ENCODE measurements around the gene FKBP6. TPM values are rescaled to one million over a fixed set of nuclear protein-coding genes. Genes with fewer than 3 reads are reported as not detected.
"Not testable (repeated sequence)": the region's sequence is repeated elsewhere in the genome, so short reads cannot be mapped to it uniquely, and the experiment has no call there.

The FKBP6 gene
- polyA plus RNA-seq, 1 donor: 0.60 TPM

DNA sequence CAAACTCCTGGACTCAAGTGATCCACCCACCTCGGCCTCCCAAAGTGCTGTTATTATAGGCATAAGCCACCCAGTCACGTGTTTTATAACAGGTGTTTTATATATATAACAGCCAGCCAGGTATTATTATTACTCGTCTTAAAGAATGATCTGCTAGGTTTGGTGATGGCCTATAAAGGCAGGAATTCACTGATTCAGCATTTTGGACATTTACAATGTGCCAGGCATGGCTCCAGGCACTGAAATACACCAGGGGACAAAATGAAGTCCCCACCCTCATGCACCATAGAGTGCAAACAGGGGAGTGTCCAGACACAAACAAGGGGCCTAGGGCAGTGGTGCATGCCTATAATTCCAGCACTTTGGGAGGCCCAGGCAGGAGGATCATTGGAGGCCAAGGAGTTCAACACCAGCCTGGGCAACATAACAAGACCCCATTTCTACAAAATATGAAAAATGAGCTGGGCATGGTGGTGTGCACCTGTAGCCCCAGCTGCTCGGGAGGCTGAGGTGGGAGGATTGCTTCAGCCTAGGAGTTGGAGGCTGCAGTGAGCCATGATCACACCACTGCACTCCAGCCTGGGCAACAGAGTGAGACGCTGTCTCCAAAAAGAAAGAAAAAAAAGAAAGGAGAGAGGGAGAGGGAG lies 4.4 kb upstream of the FKBP6 start:
- DNase-seq: not testable (repeated sequence)

DNA sequence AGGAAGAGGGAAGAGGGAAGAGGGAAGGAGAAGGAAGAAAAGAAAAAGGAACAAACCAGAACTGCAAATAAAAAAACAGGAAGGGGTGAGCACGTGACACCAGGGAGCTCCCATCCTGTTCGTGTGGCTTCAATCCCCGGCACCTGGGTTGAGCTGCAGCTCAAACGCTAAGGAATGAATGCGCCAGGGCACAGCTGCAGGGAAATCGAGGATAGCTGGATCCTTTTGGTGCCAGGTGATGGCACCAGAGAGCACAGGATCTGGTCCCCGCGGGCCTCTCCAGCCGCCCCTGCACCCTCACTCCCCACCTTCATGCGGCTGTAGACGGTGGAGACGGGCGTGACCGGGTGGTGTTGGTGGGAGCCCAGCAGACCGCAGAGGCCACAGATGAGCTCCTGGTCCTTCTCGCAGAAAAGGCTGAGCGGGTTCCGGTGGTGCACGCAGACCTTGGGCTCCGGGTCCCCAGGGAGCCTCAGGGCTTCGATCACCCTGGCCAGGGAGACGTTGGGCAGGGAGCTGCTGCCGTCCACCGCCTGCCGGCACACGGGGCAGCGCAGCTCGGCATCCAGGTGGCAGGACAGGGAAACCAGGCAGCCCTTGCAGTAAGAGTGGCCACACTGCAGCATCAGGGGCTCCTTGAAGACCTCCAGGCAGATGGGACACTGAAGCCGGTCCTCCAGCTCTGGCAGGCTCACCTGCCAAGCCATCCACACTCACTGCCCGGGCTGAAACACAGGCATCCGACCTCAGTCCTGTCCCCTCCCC lies 3.7 kb upstream of the FKBP6 start:
- DNase-seq: peak; percentile 50

DNA sequence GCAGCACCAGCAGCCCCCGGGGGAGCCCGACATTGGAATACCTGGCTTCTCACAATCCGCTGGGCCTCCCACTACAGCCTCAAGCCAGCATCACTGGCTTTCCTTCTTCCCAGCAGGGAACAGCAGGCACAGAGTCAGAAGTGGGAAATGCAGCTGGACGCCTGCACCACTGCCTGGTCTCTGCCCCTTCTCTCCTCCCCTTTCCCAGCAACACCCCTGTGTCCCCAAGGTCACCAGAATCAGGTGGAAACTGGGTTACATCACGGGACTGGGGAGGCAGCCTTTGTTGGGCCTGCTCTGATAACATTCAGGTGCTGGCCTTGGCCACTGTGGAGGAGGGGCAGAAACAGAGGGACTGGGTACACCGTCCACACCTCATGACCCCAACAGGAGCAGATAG lies 2.5 kb upstream of the FKBP6 start:
- DNase-seq: not testable (repeated sequence)

DNA sequence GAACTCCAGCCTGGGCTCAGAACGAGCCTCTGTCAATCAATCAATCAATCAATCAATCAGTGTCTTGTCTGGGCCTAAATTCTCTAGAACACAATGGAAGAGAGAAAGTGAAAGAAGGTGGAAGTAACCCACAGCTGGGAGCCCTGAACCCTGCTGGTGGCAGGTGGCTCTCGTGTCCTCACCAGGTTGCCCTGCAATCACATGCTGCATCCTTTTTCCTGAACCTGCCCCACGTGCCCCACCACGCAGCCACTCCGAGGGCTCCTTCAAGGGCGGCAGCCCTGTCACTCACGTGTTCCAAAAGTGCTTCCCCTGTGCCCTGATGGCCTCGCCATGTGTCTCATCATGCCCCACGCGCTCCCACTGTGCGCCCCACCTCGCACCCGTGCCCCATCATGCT lies 512 bp upstream of the FKBP6 start:
- DNase-seq: not testable (repeated sequence)

DNA sequence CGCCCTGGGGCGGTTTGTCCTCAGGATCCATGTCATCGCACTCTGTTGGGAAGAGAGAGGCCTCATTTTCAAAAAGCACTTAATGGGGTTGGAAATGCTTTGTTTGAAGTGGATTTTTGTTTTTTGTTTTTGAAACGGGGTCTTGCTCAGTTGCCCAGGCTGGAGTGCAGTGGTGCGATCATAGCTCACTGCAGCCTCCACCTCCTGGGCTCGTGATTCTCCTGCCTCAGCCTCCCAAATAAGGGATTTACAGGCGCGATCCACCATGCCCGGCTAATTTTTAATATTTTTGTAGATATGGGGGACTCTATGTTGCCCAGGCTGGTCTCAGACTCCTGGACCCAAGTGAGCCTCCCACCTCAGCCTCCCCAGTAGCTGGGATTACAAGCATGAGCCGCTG lies 735 bp downstream of the FKBP6 start:
- no peak for DNase-seq

DNA sequence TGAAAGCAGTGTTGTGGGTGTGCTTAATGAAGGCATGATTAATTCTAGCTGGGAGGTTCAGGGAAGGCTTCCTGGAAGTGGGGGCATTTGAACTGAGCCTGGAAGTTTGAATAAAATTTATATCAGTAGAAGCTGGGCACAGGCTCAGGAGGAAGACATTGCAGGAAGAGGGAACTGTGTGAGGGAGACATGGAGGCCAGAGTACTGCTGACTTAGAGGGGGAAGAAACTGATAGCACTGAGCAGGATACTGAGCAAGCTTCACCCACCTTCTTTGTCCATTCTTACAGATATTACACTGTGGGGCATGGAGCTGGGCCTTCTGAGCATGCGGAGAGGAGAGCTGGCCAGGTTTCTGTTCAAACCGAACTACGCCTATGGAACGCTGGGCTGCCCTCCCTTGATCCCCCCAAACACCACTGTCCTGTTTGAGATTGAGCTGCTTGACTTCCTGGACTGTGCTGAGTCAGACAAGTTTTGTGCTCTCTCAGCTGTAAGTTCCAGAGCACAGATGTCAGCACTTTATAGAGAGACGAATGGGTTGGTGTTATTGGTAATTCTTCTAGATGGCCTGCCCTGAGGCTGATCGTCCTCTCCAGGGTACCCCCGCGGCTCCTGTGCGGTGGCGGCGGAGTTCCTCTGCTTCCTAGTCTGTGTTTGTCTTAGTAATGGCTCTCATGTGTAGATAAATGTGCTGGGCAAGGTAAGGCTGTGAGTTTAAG lies 2.1 kb downstream of the FKBP6 start:
- DNase-seq: no peak

DNA sequence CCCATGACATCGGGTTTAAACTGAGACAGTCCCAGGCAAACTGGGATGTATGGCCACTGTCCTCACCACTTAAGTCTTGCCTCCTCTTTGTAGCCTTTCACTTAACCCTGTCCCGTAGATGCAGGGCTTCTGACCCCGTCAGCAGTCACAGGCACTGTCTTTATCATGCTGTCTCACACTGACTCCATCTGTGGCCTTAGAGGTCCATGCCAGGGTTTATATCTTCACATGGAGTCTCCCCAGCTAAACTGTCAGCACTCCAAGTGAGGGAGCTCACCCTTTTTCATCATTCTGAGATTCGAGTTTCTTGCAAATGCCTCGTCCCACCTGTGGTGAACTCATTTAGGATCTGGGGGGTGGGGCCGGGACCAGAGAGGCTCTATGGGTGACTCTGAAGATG lies 2.8 kb downstream of the FKBP6 start:
- DNase-seq: no peak

DNA sequence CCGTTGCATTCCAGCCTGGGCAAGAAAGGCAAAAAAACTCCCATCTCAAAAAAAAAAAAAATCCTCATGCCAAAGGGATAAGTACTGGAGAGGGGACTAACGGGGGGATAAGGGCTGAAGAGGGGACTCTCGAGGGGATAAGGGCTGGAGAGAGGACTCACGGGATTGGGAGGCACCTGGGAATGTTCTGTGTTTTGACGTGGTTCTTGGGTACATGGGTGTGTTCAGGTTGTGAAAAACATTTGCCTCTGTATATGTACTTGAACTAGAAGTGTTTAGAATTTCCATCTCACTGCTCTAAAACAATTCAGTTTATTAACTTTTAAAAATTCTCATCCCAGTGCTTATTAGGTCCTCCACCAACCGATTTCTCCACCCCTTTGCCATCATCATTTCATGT lies 4.5 kb downstream of the FKBP6 start:
- no peak for DNase-seq

DNA sequence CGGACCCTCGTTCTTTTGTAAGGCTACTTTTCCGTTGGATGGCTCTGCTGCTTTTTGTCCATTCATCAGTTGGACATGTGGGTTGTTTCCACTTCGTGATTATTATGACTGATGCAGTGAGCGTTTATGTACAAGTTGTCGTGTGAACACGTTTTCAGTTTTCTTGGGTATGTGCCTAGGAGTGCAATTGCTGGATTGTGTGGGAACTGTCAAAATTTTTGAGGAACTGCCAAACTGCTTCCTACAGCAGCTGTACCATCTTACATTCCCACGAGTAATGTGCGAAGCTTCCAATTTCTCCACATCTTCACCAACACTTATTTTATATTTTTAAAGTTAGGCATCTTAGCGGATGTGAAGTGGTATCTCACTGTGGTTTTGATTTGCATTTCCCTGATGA lies 10.4 kb downstream of the FKBP6 start:
- no peak for DNase-seq

DNA sequence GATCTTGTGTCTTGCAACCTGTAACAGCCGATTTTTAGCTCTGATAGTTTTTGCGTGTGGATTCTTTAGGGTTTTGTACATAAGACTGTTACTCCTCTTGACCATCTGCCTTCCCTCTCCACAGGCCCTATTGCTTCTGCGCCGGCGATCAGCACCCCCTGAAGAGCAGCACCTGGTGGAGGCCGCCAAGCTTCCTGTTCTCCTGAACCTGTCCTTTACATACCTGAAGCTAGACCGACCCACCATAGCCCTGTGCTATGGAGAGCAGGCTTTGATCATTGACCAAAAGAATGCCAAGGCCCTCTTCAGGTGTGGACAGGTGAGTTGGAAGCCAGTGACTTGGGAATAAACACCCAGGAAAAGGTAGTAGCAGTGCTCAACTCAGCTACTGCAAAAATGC lies 12.6 kb downstream of the FKBP6 start:
- DNase-seq: no peak

DNA sequence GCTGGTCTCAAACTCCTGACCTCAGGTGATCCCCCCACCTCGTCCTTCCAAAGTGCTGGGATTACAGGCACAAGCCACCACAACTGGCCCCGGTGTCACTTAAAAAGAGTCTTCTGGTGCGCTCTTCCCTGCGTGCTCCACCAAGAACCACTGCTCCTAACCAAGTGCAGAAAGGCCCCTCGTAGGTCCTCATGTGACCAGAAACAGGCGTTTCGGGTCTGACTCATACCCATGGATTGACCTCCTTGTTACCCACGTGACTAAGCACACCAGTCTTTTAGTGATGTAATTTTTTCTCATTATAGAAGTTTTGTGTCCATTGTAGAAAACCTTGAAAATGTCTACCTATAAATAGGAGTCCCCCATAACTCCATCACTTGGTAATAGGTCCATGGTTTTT lies 13.9 kb downstream of the FKBP6 start:
- DNase-seq: no peak

DNA sequence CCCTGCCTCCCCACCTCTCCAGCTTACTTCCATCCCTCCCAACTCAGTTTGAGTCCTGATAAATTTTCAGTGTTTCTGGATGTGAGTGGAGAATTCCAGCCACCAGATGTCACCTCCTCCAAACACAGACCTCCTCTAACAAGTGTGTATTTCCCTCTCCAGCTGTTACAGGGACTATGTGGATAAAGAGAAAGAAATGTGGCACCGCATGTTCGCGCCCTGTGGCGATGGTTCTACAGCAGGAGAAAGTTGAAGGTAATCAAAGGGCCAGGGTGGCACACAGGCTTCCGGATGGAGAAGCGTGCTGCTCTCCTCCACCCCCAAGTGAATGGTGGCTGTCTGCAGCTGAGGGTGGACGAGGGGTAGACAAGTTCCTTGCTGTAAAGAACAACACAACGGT lies 14.7 kb downstream of the FKBP6 start:
- DNase-seq: peak; percentile 73

DNA sequence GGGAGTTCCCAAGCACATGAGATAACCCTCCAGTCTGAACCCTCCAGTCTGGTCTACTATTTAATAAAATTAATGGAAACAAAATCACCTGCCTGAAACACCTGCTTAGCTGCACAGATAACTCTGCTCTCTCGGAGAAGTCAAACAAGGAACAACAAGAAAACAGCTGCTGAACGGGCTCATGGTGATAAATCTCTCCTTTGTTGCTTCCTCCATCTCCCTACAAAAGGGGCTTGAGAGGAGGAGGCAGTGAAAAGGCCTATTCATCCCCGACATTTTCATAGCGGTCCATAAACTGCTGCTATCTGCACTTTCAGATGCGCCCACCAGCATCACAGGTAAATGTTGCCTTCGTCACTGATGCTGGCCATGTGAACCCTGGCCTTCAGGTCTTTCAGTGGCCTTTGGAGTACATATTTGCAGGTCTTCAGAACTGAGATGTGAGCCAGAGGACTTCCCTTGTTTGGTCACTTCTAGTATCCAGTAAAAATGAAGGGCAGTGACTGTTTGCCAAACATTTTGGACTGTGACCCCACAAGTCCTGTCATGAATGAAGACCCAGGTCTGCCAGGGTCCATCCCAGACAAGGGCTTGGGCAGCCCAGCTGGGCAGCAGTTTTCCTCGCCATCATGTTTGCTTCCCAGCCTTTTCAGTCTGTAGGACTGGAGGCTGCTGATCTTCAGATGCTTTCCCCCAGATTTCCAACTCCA lies 15.9 kb downstream of the FKBP6 start:
- no peak for DNase-seq

DNA sequence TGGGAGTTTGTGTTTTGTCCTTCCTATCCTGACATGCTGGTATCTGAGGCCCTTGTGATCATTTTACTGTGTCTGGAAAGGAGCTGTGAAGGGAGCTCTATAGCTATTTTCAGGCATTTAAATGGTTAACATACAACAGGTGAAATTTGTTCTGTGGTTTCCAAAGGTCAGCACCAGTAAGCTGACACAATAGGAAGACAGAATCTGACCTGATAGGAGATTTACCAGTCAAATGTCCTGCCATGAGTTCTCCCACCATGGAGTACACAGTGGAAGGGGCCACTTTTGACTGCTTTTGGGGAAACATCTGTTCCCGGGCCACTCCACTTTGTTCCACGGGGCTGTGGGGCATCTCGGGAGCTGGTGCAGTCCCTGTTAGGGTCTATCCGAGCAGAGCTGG lies 17.6 kb downstream of the FKBP6 start:
- no peak for DNase-seq

DNA sequence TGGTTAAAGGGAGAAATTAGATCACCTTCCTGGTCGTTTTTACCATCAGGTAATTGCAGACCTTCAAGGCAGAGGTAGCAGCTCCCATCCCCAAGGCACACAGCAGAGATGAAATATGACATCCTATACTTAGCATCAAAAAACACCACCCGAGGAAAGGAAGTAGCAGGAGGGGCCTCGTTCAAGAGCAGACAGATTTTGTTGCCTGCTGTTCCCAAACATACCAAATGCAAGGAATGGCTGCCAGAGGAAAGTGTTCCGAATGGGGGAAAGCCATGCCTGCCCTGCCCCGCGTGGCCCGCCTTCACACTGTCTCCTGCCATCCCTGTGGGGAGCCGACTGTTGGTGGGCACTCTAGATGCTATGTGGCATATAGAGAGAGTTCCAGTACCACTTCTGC lies 18.0 kb downstream of the FKBP6 start:
- no peak for DNase-seq

DNA sequence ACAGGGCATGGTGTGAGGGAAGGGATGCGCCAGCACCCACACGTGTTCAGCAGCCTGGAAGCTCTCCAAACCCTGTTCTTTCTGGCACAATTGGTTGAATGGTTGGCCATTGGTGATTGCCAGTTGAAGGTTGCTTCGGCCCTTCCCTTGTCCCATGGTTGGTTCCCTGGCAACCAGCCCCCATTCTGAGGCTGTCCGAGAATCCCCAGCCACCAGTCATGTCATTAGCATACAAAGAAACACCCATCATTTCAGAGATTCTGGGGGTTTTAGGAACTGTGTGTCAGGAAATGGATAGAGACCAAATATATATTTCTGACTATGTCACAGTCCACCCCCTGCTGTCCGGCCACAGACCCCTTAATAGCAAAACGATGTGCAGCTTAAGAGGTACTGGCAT lies 21.8 kb downstream of the FKBP6 start:
- no peak for DNase-seq

DNA sequence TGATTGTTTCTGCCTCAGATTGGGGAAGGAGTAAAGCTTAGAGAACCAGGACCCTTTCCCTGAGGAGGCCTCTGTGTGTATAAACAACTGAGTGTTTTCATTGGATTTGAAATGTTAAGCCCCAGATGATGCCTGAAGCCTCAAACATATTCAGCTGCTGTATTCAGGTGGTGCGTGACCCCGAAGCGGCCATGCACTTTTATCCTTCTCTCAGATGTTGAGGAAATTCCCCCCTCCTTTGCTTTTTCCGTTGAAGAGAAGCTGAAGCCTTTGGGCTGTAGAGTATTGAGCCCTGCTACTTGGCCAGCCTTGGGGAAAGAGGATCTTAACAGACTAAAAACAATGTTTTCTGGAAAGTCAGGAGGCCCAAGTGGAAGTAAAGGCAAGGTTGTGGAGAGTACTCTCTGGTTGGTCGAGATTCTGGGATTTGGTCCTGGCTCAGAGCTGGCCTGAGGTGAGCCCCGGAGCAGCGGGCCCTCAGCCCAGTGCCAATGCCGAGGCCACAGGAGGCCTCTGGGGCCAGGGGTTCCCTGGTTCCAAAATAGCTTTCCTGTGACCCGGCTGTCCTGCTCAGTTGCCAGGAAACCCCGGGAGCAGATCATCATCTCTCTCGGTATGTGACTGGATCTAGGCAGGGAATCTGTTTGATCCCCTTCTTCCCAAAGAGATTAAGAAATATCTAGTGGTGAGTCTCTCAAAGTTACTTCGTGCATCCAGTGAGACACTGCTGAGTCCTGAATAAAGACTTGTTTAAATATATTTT lies 22.5 kb downstream of the FKBP6 start:
- no peak for DNase-seq

DNA sequence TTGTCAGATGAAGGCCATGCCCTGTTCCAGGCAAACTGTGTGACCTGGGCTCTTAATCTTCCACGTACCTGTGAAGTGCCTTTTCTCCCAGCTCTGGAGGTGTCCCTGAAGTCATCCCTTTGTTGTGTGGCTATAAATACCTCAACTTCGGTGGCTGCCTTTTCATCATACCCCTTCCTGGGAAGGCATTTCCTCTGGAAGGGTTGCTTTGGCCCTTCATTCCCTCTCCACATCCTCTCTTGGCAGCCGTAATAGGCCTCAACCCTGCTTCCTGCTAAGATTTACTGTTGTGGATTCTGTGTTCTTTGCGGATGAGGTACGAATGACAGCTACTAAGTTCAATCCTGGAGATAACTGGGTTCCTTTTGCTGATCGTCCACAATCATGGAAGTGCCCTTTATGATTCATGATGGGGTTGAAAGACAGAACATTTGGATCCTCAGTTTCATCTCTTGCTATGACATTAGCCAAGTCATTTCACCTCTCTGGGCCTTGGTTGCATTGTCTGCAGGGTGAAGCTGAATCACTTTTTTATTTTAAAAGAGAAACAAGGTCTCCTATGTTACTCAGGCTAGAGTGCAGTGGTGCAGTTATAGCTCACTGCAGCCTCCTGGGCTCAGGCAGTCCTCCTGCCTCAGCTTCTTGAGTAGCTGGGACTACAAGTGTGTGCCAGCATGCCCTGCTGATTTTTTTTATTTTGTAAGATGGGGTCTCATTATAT lies 23.6 kb downstream of the FKBP6 start:
- no peak for DNase-seq

DNA sequence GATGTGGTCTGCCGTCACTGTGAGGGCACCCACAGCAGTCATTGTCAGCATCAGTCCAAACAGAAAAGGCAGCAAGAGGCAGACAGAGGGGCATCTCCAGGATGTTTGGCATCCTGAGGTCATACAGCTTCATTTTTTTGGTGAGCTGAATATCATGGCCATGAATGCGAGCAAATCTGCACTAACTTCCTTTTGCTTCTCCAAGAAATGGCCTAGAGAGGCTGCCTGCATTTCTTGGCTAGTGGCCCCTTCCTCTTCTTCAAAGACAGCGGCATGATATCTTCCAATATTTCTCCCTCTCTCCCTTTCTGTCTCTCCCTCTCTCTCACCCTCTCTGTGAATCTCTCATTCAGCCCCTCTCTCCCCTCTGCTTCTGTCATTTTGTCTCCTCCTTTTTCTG lies 24.8 kb downstream of the FKBP6 start:
- no peak for DNase-seq

DNA sequence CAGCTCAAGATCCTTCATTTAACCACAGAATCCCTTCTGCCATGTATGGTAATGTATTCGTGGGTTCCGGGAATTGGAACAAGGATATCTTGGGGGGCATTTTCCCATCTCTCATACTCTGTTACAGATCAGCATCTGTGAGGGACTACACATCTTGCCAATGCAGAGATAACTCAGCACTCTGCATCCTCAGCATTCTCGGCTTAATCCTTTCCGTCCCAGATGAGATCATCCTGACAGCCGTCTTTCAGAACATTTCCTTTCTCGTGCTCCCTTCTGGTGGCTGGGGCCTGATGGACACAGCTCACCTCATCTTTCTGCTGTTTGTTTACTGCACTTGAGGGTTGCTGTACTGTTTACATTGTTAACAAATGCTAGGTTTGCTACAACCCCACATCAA lies 25.3 kb downstream of the FKBP6 start:
- no peak for DNase-seq

DNA sequence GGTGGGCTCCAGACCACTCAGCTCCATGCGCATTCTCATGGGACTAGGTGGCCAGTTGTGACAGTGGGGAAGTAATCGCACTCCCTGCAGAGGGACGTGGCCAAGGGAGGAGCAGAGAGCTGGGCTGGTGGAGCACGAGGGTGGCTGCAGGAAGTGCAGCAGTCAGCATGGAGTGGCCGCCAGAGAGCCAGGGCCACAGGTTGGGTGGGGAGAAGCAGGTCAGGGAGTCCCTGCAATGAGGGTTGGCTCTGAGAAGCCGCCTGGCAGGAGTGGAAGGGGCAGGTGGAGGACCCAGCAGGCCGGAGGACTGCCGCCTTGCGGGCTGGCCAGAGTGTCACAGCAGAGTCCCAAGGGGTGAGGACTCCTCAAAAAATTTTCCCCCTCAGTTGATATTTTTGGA lies 26.2 kb downstream of the FKBP6 start:
- no peak for DNase-seq
